ENCODE measurements around the gene ANGPTL3. TPM values are rescaled to one million over a fixed set of nuclear protein-coding genes. Genes with fewer than 3 reads are reported as not detected.

The ANGPTL3 gene
- total and polyA plus RNA-seq, 2 of the 13 experiments (the other 11 are each of a cell fraction or from before 2014, with no cell fraction given), result 0.40 to 0.51 TPM

GRCh38 chr1:62608905-62609304 is 11.6 kb downstream of the ANGPTL3 start (continued):
- TF ChIP-seq NCOR1 (IDR thresholded peaks at IDR 0.05; ENCODE audit: borderline replicate concordance, low read length), result peak; percentile 97
- TF ChIP-seq DMTF1 (CRISPR knock-in tag; IDR thresholded peaks at IDR 0.05), result no peak
- peak; percentile 54; the same call in 1 of the 2 replicates for TF ChIP-seq NCOA2 (CRISPR knock-in tag; IDR thresholded peaks at IDR 0.05)
- TF ChIP-seq MYNN (CRISPR knock-in tag; IDR thresholded peaks at IDR 0.05; ENCODE audit: low read depth), result no peak
- TF ChIP-seq MEIS1 (CRISPR knock-in tag; IDR thresholded peaks at IDR 0.05; ENCODE audit: borderline replicate concordance), result no peak
- TF ChIP-seq TRIM24 (CRISPR knock-in tag; IDR thresholded peaks at IDR 0.05), result no peak
- no peak for TF ChIP-seq ZNF597 (CRISPR knock-in tag; IDR thresholded peaks at IDR 0.05)
- TF ChIP-seq ZBTB21 (CRISPR knock-in tag; IDR thresholded peaks at IDR 0.05), result no peak
- TF ChIP-seq ZBTB25 (CRISPR knock-in tag; IDR thresholded peaks at IDR 0.05), result no peak
- no peak for TF ChIP-seq SRF (IDR thresholded peaks at IDR 0.05; ENCODE audit: low read depth, low read length)
- no peak for TF ChIP-seq PRDM10 (CRISPR knock-in tag; IDR thresholded peaks at IDR 0.05; ENCODE audit: low read depth)
- no peak for TF ChIP-seq REPIN1 (CRISPR knock-in tag; IDR thresholded peaks at IDR 0.05; ENCODE audit: borderline replicate concordance, low read depth)
- no peak for TF ChIP-seq TOE1 (CRISPR knock-in tag; IDR thresholded peaks at IDR 0.05)
- no peak for TF ChIP-seq ZNF773 (CRISPR knock-in tag; IDR thresholded peaks at IDR 0.05; ENCODE audit: borderline replicate concordance)
- no peak for TF ChIP-seq NFKB2 (CRISPR knock-in tag; IDR thresholded peaks at IDR 0.05; ENCODE audit: borderline replicate concordance)
- TF ChIP-seq ZNF777 (CRISPR knock-in tag; IDR thresholded peaks at IDR 0.05), result no peak
- TF ChIP-seq RARA (CRISPR knock-in tag; IDR thresholded peaks at IDR 0.05), result peak; percentile 52; the same call in 1 of the 2 replicates
- TF ChIP-seq ZNF644 (CRISPR knock-in tag; IDR thresholded peaks at IDR 0.05; ENCODE audit: low read depth), result 0 out of 2 replicates have a peak, but pooled peaks have one; percentile 50
- no peak for TF ChIP-seq CREB1 (IDR thresholded peaks at IDR 0.05)
- peak; percentile 17; the same call in 1 of the 2 replicates for TF ChIP-seq CREB1 (CRISPR knock-in tag; IDR thresholded peaks at IDR 0.05)
- TF ChIP-seq ISX (CRISPR knock-in tag; conservative IDR thresholded peaks at IDR 0.05), result no peak
- TF ChIP-seq ZNF20 (CRISPR knock-in tag; IDR thresholded peaks at IDR 0.05), result no peak
- TF ChIP-seq RXRB (CRISPR knock-in tag; IDR thresholded peaks at IDR 0.05; ENCODE audit: borderline replicate concordance), result peak; percentile 72; the same call in 1 of the 2 replicates
- TF ChIP-seq ZNF749 (CRISPR knock-in tag; IDR thresholded peaks at IDR 0.05; ENCODE audit: borderline replicate concordance), result no peak
- no peak for TF ChIP-seq ZNF292 (CRISPR knock-in tag; IDR thresholded peaks at IDR 0.05; ENCODE audit: borderline replicate concordance, low read depth)
